Prostate gland (tissue), 2 donors: Measurements from ENCODE around the gene PTPRH. TPM values are rescaled to one million over a fixed set of nuclear protein-coding genes. Genes with fewer than 3 reads are reported as not detected.

Experiments
- DNase-seq: peaks from one replicate; pipeline ENCODE4 v3.0.0-alpha.2; 2019; ENCODE audit warnings: low spot score
- H3K27ac ChIP-seq, 2 donors: fragments of 200-600 bp; sonication (generic); 2 replicates each; pipeline ENCODE4 v1.5.1; 2017 to 2019
- H3K27me3 ChIP-seq: fragments of 200-600 bp; sonication (generic); replicated peaks from 2 replicates; pipeline ENCODE4 v1.5.1; 2019; ENCODE audit not compliant: insufficient read depth
- H3K36me3 ChIP-seq, 2 donors: fragments of 200-600 bp; sonication (generic); 1 replicate in 1 of 2; 2 replicates in 1 of 2; pipeline versions ENCODE4 v1.5.1 to v1.8.1; 2017 to 2019
- H3K4me1 ChIP-seq: fragments of 200-600 bp; sonication (generic); replicated peaks from 2 replicates; pipeline ENCODE4 v1.5.1; 2019
- H3K4me3 ChIP-seq, 2 donors: fragments of 200-600 bp; sonication (generic); 2 replicates each; pipeline ENCODE4 v1.5.1; 2017 to 2019
- H3K9me3 ChIP-seq: fragments of 200-600 bp; sonication (generic); 2 replicates; pipeline ENCODE4 v1.5.1; 2017
- CTCF ChIP-seq, 4 experiments: fragments of 200-600 bp in 2 of 4; fragments of 450-650 bp in 2 of 4; sonication (generic) in 2 of 4; IDR thresholded peaks; 1 replicate in 3 of 4; 2 replicates in 1 of 4; pipeline ENCODE4 v1.5.1; 2016 to 2019; ENCODE audit warnings: antibody characterized with exemption in 4 of 4, mild to moderate bottlenecking in 2 of 4, moderate library complexity in 2 of 4
- POLR2A ChIP-seq: fragments of 450-650 bp; IDR thresholded peaks from one replicate; pipeline ENCODE4 v1.6.1; 2016; ENCODE audit warnings: antibody characterized with exemption, mild to moderate bottlenecking
- POLR2AphosphoS5 ChIP-seq: sonication (generic); formaldehyde crosslinking; IDR thresholded peaks from one replicate; pipeline ENCODE4 v1.6.1; 2017; ENCODE audit warnings: antibody characterized with exemption
- WGBS: methylation state at CpG from one replicate; pipeline ENCODE4 v1.1.5; 2018; 5-methylcytosine and 5-hydroxymethylcytosine counted together
- intact Hi-C: fragments of 100-400 bp; cut with DNase I; formaldehyde crosslinking; loops from one replicate; pipeline ENCODE4 v1.14.2; 2022
- total RNA-seq, 2 donors: library from RNA; depleted of rRNA; stranded (reverse); fragments of >200 nt; gene quantifications; one replicate each; pipeline ENCODE4 v1.1.0, GENCODE V29; 2016

PTPRH gene
- total RNA-seq, 2 donors from 2014 or later = 4.0 TPM; not detected in 1

GRCh38 chr19:55145232-55145631, 64.1 kb downstream of the PTPRH start:
- no peak overlapping the region for H3K4me3 ChIP-seq
- intact Hi-C loops = no loop called here
- no peak for TF ChIP-seq POLR2A
- TF ChIP-seq CTCF (IDR thresholded peaks at IDR 0.05) = no peak
- no peak overlapping the region for H3K27ac ChIP-seq
- peaks cover 40% of the 10 kb centered on the region for H3K27me3 ChIP-seq
- WGBS = 32% methylated on average over 3 of the region's 3 CpGs
- H3K9me3 ChIP-seq = no peaks in the 10 kb centered on the region
- no peaks in the 10 kb centered on the region for H3K36me3 ChIP-seq
- H3K4me1 ChIP-seq = peaks cover 4% of the 10 kb centered on the region
- DNase-seq = no peak

- Histone ChIP-seq H3K4me1 (peaks cover 4% of the 10 kb centered on the region), H3K9me3 (no peaks in the 10 kb centered on the region), H3K36me3 (no peaks in the 10 kb centered on the region), H3K27me3 (peaks cover 42% of the 10 kb centered on the region), H3K27ac (no peak overlapping the region), H3K4me3 (no peak overlapping the region)
- intact Hi-C loops = loop anchor here (2.0 to 5.0 kb wide), 2 partner anchors 276 to 361 kb away; no protein-coding TSS in a partner anchor
- no peak for DNase-seq
- TF ChIP-seq POLR2AphosphoS5 (no peak), CTCF (IDR thresholded peaks at IDR 0.05) (no peak), POLR2A (no peak)
- 37% methylated on average over 21 of the region's 21 CpGs for WGBS
These were observed 67.6 kb downstream of the PTPRH start for GRCh38 chr19:55141696-55142095.

DNA sequence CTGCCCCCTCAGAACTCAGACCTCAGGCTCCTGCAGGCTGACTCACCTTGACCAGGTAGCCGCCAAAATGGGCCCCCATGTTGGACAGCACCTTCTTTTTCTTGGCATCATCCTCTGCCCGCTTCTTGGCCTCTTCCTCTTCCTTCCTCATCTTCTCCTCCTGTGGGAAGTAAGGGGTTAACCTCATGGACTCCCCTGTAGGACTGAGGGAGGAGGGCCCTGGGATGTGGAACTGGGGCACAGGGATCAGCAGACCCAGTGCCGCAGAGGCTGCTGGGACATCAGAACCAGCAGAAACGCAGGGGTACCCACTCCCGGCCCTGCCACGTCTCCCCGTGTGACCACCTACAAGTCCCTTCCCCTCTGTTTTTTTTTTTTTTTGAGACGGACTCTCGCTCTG, 71.4 kb downstream of the PTPRH start:
- WGBS = 54% methylated on average over 9 of the region's 9 CpGs
- Histone ChIP-seq H3K4me3 (no peak overlapping the region), H3K9me3 (no peaks in the 10 kb centered on the region), H3K4me1 (no peaks in the 10 kb centered on the region), H3K27ac (no peak overlapping the region), H3K36me3 (no peaks in the 10 kb centered on the region), H3K27me3 (peaks cover 19% of the 10 kb centered on the region)
- DNase-seq = no peak
- intact Hi-C loops = no loop called here
- no peak for TF ChIP-seq CTCF (IDR thresholded peaks at IDR 0.05)
- no peak for TF ChIP-seq POLR2A
- no peak for TF ChIP-seq POLR2AphosphoS5

DNA sequence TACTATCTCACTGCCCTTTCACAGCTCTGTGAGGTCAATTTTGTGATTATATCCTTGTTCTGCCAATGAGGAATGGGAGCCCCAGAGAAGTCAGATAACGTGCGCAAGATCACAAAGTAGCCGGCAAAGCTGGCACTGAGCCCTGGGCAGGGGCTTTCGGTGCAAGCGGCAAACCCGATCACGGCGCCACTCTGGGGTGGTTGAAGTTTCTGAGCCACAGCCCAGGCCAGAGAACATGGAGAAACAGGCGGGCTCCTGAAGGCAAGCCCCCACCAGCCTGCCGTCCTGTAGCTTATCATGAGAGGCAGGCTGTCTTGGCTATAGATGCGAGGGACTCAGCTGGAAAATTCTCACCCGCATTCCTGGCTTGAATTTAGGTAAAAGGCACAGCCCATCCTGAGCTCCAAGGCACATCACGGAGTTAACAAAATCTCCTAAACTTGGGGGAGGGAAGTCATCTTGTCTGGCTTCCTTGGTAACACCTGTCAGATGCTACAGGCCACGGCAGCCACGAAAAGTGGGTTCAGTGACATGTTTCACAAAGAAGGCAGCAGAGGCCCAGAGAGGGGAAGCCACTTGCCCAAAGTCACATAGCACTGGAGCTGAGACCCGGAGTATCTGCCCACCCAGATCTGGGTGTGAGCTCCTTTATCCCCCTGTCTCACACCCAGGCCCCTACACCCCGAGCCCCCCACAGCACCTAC, 72.8 kb downstream of the PTPRH start:
- Histone ChIP-seq H3K27ac (no peak overlapping the region), H3K4me3 (no peak overlapping the region), H3K9me3 (no peaks in the 10 kb centered on the region), H3K27me3 (peaks cover 7% of the 10 kb centered on the region), H3K36me3 (no peaks in the 10 kb centered on the region), H3K4me1 (no peaks in the 10 kb centered on the region)
- intact Hi-C loops = no loop called here
- WGBS = 80% methylated on average over 17 of the region's 17 CpGs
- TF ChIP-seq CTCF (IDR thresholded peaks at IDR 0.05) = no peak
- TF ChIP-seq POLR2A = no peak
- no peak for TF ChIP-seq POLR2AphosphoS5
- DNase-seq = no peak

DNA sequence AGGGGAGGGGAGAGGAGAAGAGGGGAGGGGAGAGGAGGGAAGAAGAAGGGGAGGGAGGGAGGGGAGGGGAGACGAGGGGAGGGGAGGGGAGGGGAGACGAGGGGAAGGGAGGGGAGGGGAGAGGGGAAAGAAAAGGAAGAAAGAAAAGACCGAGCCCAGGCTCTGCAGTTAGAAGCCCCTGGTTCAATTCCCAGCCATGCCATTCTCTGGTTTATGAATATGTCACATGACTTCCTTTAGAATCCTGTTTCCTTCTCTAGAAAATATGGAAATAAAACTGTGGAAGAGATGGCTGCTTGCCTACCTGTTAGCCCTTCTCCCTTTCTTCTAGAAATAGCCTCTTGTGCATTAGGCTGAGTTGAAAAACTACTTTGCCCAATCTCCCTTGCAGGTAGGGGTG, 74.6 kb downstream of the PTPRH start:
- H3K4me3 ChIP-seq = no peak overlapping the region
- H3K27me3 ChIP-seq = peaks cover 6% of the 10 kb centered on the region
- no peaks in the 10 kb centered on the region for H3K4me1 ChIP-seq
- WGBS = 10% methylated on average over 2 of the region's 3 CpGs
- H3K27ac ChIP-seq = no peak overlapping the region
- DNase-seq = no peak
- H3K36me3 ChIP-seq = no peaks in the 10 kb centered on the region
- TF ChIP-seq POLR2A = no peak
- no peak for TF ChIP-seq CTCF (IDR thresholded peaks at IDR 0.05)
- no peak for TF ChIP-seq POLR2AphosphoS5
- intact Hi-C loops = no loop called here
- H3K9me3 ChIP-seq = no peaks in the 10 kb centered on the region
